NOMO-1 treated with DMSO at 0.1 percent for 48 hours (cell line): ENCODE data around the gene CCDC117.
"Not testable (repeated sequence)": the region's sequence is repeated elsewhere in the genome, so short reads cannot be mapped to it uniquely, and the experiment has no call there.

ENCODE experiments used
- DNase-seq: peaks from one replicate; lab custom pipeline; 2025; ENCODE audit not compliant: unreplicated experiment; lab: John Stamatoyannopoulos, UW

Gene CCDC117

GRCh38 chr22:28800308-28801041 is 28.0 kb downstream of the CCDC117 start, which contains the start of gene XBP1:
Gene XBP1 (minus strand): TSS chr22:28800569.
- DNase-seq, result peak; percentile 84

- peak; percentile 18 for DNase-seq
Observed at GRCh38 chr22:28801845-28802594, 29.5 kb downstream of the CCDC117 start.

- peak; percentile 38 for DNase-seq
Observed at GRCh38 chr22:28802595-28803123, 30.2 kb downstream of the CCDC117 start.

- not testable (repeated sequence) for DNase-seq
Observed at GRCh38 chr22:28805426-28805825, 32.9 kb downstream of the CCDC117 start.

GRCh38 chr22:28808716-28809355 is 36.3 kb downstream of the CCDC117 start:
- DNase-seq, result no peak

- peak; percentile 88 for DNase-seq
Observed at GRCh38 chr22:28810821-28811491, 38.5 kb downstream of the CCDC117 start.

- no peak for DNase-seq
Observed at GRCh38 chr22:28812516-28812915, 40.0 kb downstream of the CCDC117 start.

GRCh38 chr22:28813772-28814518 is 41.5 kb downstream of the CCDC117 start:
- DNase-seq, result peak; percentile 86

- DNase-seq, result no peak
Observed at GRCh38 chr22:28815111-28815510, 42.6 kb downstream of the CCDC117 start.

GRCh38 chr22:28815729-28816128 is 43.2 kb downstream of the CCDC117 start:
- no peak for DNase-seq

- DNase-seq, result no peak
Observed at GRCh38 chr22:28817064-28817463, 44.6 kb downstream of the CCDC117 start.

GRCh38 chr22:28817919-28818859 is 45.7 kb downstream of the CCDC117 start:
- DNase-seq, result no peak

- no peak for DNase-seq
Observed at GRCh38 chr22:28819253-28820096, 47.0 kb downstream of the CCDC117 start.

- DNase-seq, result no peak
Observed at GRCh38 chr22:28820885-28821284, 48.4 kb downstream of the CCDC117 start.

GRCh38 chr22:28821452-28821851 is 49.0 kb downstream of the CCDC117 start:
- DNase-seq, result no peak

GRCh38 chr22:28822930-28823551 is 50.5 kb downstream of the CCDC117 start:
- no peak for DNase-seq

GRCh38 chr22:28824455-28824854 is 52.0 kb downstream of the CCDC117 start:
- DNase-seq, result not testable (repeated sequence)

GRCh38 chr22:28826430-28826829 is 53.9 kb downstream of the CCDC117 start:
- DNase-seq, result not testable (repeated sequence)
